Mucosa of descending colon (tissue), 3 donors: ENCODE data around the gene TALDO1. TPM values are rescaled to one million over a fixed set of nuclear protein-coding genes. Genes with fewer than 3 reads are reported as not detected.
A peak's percentile ranks its signal among the peaks of the same experiment; 100 is the strongest.

ENCODE experiments used
- ATAC-seq: fragments of 200-7000 bp; cut with Tn5 transposase; one replicate; pipeline ENCODE4 v1.9.1; 2020; ENCODE audit warnings: mild to moderate bottlenecking, moderate library complexity
- DNase-seq, 3 donors: peaks; one replicate each; pipeline ENCODE4 v3.0.0-alpha.2; 2020
- H3K36me3 ChIP-seq: fragments of 200-600 bp; one replicate; pipeline ENCODE4 v1.8.0; 2021; ENCODE audit warnings: low read depth, mild to moderate bottlenecking
- H3K4me1 ChIP-seq: fragments of 200-600 bp; one replicate; pipeline ENCODE4 v1.8.0; 2021; ENCODE audit warnings: low read depth, mild to moderate bottlenecking
- H3K4me3 ChIP-seq: fragments of 200-600 bp; one replicate; pipeline ENCODE4 v1.8.0; 2021; ENCODE audit warnings: mild to moderate bottlenecking
- H3K9me3 ChIP-seq: fragments of 200-600 bp; one replicate; pipeline ENCODE4 v1.8.0; 2021; ENCODE audit warnings: mild to moderate bottlenecking
- intact Hi-C, 2 donors: fragments of 100-400 bp; cut with DNase I in 1 of 2; cut with micrococcal nuclease in 1 of 2; formaldehyde crosslinking; loops; one replicate each; pipeline versions ENCODE4 v1.11.0 to v1.11.1; 2022; cut with DNase I, micrococcal nuclease
- total RNA-seq, 3 donors: library from RNA; stranded (reverse); fragmentation: NEBNext Ultra II Directional in 2 of 3; extraction: Animal tissue kit (Norgen Biotek cat#: 25700) in 2 of 3; gene quantifications; one replicate each; pipeline versions ENCODE4 v1.2.1 to v1.2.4, GENCODE V29; 2021 to 2023
- TF ChIP-seq, protein P1 (sequence below): fragments of 200-600 bp; IDR thresholded peaks from one replicate; pipeline ENCODE4 v1.8.0; 2022; ENCODE audit warnings: antibody characterized with exemption, mild to moderate bottlenecking
- donor health status: DM: no; HTN: no; CAD: no; lungs with moderate emphysema.
- donor health status: DM: no; HTN: no; CAD: no.
- donor health status: DM: no; HTN: yes; CAD: no.

Gene TALDO1
- total RNA-seq, 3 donors from 2014 or later = 101 to 158 (median 128) TPM

DNA sequence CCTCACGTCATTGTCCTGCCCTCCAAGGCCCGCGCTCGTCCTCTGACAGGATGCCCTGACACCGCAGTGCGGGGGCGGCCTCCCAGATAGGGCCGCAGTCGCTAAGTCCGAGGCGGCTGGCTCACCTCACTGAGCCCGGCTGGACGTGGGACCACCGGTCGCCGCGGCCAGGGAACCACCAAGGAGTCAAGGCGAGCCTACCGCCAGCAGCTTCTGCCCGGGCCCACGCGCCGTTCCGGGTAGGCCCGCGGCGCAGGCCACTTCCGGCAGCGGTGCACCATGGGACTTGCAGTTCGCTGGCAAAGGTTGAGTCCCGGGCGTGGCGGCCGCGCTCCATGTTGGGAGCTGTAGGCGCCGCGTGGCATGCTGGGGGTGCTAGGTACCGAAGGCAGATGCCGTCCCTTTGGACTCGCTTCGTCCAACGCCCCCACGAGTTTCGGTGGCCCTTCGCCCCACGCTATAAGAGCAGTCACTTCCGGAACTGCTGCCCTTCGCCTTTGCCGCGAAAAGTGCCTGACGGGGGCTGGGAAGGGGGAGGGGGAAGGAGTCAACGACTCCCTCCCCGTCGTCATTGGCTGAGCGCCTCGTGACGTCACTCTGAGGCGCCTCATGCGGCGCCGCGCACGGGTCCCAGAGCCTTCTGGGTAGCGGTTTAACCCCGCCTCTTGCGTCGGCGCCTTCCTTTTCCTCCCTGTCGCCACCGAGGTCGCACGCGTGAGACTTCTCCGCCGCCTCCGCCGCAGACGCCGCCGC lies 62.2 kb downstream of the TALDO1 start, which contains the start of gene RPLP2:
Gene RPLP2 (plus strand): TSS at position 681 of the 753 bp plus-strand sequence. CDS start 268 bp downstream, outside the sequence.
- peak; percentile 88 for ATAC-seq
- TF ChIP-seq, protein P1, sequence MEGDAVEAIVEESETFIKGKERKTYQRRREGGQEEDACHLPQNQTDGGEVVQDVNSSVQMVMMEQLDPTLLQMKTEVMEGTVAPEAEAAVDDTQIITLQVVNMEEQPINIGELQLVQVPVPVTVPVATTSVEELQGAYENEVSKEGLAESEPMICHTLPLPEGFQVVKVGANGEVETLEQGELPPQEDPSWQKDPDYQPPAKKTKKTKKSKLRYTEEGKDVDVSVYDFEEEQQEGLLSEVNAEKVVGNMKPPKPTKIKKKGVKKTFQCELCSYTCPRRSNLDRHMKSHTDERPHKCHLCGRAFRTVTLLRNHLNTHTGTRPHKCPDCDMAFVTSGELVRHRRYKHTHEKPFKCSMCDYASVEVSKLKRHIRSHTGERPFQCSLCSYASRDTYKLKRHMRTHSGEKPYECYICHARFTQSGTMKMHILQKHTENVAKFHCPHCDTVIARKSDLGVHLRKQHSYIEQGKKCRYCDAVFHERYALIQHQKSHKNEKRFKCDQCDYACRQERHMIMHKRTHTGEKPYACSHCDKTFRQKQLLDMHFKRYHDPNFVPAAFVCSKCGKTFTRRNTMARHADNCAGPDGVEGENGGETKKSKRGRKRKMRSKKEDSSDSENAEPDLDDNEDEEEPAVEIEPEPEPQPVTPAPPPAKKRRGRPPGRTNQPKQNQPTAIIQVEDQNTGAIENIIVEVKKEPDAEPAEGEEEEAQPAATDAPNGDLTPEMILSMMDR = no peak
- no peaks in the 10 kb centered on the region for H3K9me3 ChIP-seq
- intact Hi-C loops = no loop called here
- peak within 1 kb of the TSS; percentile 78 for H3K4me3 ChIP-seq
- peaks cover 32% of the 10 kb centered on the region for H3K4me1 ChIP-seq
- DNase-seq = peak; percentile 98 to 99 (median 99)
- no peaks in the 10 kb centered on the region for H3K36me3 ChIP-seq

DNA sequence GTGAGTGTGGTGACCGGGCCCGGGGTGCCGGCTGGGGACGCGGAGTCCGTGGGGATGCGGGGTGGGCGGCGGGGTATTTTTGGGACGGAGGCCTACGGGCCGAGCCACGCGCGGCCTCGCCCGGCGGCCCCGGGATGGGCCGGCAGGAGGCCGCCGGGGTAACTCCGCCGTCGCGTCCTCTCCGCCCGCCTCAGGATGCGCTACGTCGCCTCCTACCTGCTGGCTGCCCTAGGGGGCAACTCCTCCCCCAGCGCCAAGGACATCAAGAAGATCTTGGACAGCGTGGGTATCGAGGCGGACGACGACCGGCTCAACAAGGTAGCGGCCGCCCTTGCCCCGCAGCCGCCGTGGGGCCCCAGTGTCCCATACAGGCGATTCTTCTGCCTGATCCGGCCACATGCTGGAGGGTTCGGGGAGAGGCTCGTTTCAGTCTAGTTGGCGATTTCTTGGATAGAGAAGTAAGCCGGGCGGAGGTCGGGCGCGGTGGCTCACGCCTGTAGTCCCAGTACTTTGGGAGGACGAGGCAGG lies 62.8 kb downstream of the TALDO1 start:
- Histone ChIP-seq H3K4me3 (peak overlapping the region; percentile 78), H3K4me1 (peaks cover 28% of the 10 kb centered on the region), H3K36me3 (no peaks in the 10 kb centered on the region), H3K9me3 (no peaks in the 10 kb centered on the region)
- intact Hi-C loops = no loop called here
- ATAC-seq (peak; percentile 18), DNase-seq (peak in 2 of 3 donors; percentile 43 to 72)
- TF ChIP-seq, protein P1 = no peak

DNA sequence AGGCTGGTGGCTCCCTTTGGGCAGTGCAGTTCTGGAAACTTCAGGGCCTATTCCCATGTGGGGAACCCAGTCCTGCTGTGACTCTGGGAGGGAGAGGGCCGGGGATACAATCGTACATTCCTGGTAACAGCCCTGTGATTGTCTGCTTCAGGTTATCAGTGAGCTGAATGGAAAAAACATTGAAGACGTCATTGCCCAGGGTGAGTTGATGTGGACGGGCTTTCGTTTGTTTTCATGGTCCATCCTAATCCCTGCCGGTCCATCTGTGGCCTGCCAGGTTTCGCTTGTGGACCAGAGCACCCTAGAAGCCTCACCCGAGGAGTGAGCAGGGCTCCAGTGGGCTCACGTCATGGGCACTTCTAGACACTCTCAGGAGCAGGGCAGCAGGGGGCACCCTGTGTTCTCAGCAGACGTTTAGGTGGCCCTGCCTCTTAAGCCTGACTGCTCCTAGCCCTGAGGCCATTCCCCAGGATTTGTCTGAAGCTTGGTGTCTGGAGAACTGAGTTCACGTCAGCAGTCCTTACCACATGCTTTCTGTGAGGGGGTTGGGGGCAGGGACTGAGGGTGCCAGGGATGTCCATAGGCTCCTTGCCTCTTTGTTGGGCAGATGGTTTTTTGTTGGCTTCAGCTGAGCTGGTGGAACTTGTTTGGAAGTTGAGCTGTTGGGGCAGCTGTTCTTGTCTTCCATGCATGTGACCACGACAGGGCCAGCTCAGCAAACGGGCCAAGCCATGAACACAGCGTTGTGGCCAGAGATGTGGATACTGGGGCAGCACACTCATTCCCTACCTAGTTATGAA lies 64.4 kb downstream of the TALDO1 start:
- intact Hi-C loops = no loop called here
- Histone ChIP-seq H3K9me3 (no peaks in the 10 kb centered on the region), H3K4me1 (peaks cover 28% of the 10 kb centered on the region), H3K4me3 (no peak overlapping the region), H3K36me3 (no peaks in the 10 kb centered on the region)
- peak in 1 of 3 donors; percentile 40 for DNase-seq
- no peak for ATAC-seq
- TF ChIP-seq, protein P1 = no peak

DNA sequence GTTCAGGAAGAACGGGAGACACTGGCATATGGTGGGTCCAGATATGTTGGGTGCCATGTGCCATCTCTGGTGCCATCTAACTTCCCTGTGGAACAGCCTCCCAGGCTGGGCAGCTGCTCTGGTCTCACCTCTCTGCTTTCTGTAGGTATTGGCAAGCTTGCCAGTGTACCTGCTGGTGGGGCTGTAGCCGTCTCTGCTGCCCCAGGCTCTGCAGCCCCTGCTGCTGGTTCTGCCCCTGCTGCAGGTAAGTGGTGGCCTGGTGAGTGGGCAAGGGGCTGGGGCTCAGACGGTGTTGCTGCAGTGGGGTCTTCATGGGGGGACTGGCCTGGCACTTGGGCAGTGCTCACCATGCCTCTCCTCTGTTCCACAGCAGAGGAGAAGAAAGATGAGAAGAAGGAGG lies 65.1 kb downstream of the TALDO1 start:
- TF ChIP-seq, protein P1 = no peak
- intact Hi-C loops = no loop called here
- H3K36me3 ChIP-seq = no peaks in the 10 kb centered on the region
- H3K4me1 ChIP-seq = peaks cover 28% of the 10 kb centered on the region
- H3K4me3 ChIP-seq = no peak overlapping the region
- no peaks in the 10 kb centered on the region for H3K9me3 ChIP-seq
- DNase-seq (no peak), ATAC-seq (no peak)

DNA sequence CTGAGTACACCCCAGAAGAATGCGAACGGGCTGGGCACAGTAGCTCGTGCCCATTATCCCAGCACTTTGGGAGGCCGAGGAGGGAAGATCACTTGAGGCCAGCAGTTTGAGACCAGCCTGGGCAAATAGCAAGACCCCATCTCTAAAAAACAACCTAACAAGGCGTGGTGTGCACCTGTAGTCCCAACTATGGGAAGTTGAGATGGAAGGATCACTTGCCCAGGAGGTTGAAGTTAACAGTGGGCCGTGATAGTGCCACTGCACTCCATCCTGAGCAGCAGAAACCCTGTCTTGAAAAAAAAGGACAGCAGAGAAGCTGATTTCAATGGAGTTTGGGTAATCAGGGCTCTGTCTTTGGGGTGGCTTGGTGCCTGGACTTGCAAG lies 65.8 kb downstream of the TALDO1 start:
- ATAC-seq = no peak

More for the DNA sequence above, 65.8 kb downstream of the TALDO1 start:
- Histone ChIP-seq H3K4me1 (peaks cover 21% of the 10 kb centered on the region), H3K36me3 (no peaks in the 10 kb centered on the region), H3K9me3 (no peaks in the 10 kb centered on the region), H3K4me3 (no peak overlapping the region)
- TF ChIP-seq, protein P1 = no peak
- DNase-seq = no peak
- intact Hi-C loops = no loop called here
